ENCODE data around the gene SULT4A1. TPM values are rescaled to one million over a fixed set of nuclear protein-coding genes. Genes with fewer than 3 reads are reported as not detected.
A peak's percentile ranks its signal among the peaks of the same experiment; 100 is the strongest.

SULT4A1 gene, protein sequence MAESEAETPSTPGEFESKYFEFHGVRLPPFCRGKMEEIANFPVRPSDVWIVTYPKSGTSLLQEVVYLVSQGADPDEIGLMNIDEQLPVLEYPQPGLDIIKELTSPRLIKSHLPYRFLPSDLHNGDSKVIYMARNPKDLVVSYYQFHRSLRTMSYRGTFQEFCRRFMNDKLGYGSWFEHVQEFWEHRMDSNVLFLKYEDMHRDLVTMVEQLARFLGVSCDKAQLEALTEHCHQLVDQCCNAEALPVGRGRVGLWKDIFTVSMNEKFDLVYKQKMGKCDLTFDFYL
- total RNA-seq = not detected

GRCh38 chr22:43862074-43862881 lies at the start of gene SULT4A1:
Gene SULT4A1, minus strand, starts transcription at chr22:43862513. Its CDS starts 131 bp downstream, at chr22:43862382.
- TF ChIP-seq POLR2A (IDR thresholded peaks at IDR 0.05) = no peak
- TF ChIP-seq, protein P1, sequence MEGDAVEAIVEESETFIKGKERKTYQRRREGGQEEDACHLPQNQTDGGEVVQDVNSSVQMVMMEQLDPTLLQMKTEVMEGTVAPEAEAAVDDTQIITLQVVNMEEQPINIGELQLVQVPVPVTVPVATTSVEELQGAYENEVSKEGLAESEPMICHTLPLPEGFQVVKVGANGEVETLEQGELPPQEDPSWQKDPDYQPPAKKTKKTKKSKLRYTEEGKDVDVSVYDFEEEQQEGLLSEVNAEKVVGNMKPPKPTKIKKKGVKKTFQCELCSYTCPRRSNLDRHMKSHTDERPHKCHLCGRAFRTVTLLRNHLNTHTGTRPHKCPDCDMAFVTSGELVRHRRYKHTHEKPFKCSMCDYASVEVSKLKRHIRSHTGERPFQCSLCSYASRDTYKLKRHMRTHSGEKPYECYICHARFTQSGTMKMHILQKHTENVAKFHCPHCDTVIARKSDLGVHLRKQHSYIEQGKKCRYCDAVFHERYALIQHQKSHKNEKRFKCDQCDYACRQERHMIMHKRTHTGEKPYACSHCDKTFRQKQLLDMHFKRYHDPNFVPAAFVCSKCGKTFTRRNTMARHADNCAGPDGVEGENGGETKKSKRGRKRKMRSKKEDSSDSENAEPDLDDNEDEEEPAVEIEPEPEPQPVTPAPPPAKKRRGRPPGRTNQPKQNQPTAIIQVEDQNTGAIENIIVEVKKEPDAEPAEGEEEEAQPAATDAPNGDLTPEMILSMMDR (IDR thresholded peaks at IDR 0.05) = no peak
- DNase-seq = no peak
- intact Hi-C loops (cut with DNase I) = no loop called here
- H3K27me3 ChIP-seq = peaks cover 0 to 96% (median 4%) of the 10 kb centered on the region in 4 donors
- peaks cover 0 to 10% (median 7%) of the 10 kb centered on the region in 3 donors for H3K4me1 ChIP-seq
- H3K36me3 ChIP-seq = no peaks in the 10 kb centered on the region
- no peaks in the 10 kb centered on the region for H3K9me3 ChIP-seq
- WGBS, 2 donors = 3 to 8% methylated on average over 6 to 13 of the region's 121 CpGs
- H3K27ac ChIP-seq = no peak within 1 kb of the TSS
- peak within 1 kb of the TSS in 2 of 4 donors; percentile 29 to 49 for H3K4me3 ChIP-seq

GRCh38 chr22:43911351-43911750 lies 49.0 kb upstream of the SULT4A1 start:
- WGBS, 2 donors = 22 to 26% methylated on average over 4 of the region's 4 CpGs
- intact Hi-C loops (cut with DNase I) = no loop called here
- H3K36me3 ChIP-seq = no peaks in the 10 kb centered on the region
- no peak for TF ChIP-seq POLR2A (IDR thresholded peaks at IDR 0.05)
- TF ChIP-seq, protein P1 (IDR thresholded peaks at IDR 0.05) = no peak
- no peak overlapping the region for H3K27ac ChIP-seq
- no peaks in the 10 kb centered on the region for H3K9me3 ChIP-seq
- DNase-seq = no peak
- H3K4me3 ChIP-seq = no peak overlapping the region
- H3K27me3 ChIP-seq = peaks cover 0 to 85% (median 0%) of the 10 kb centered on the region in 4 donors
- no peaks in the 10 kb centered on the region for H3K4me1 ChIP-seq

- Histone ChIP-seq H3K4me3 (no peak overlapping the region), H3K36me3 (no peaks in the 10 kb centered on the region), H3K27ac (no peak overlapping the region), H3K9me3 (no peaks in the 10 kb centered on the region), H3K4me1 (no peaks in the 10 kb centered on the region), H3K27me3 (peaks cover 0 to 84% (median 0%) of the 10 kb centered on the region in 4 donors)
- no peak for TF ChIP-seq POLR2A (IDR thresholded peaks at IDR 0.05)
- TF ChIP-seq, protein P1 (IDR thresholded peaks at IDR 0.05) = no peak
- 39 to 48% methylated on average over 4 to 6 of the region's 6 CpGs for WGBS, 2 donors
- intact Hi-C loops (cut with DNase I) = no loop called here
- no peak for DNase-seq
Observed at GRCh38 chr22:43910178-43910695, 47.9 kb upstream of the SULT4A1 start.

GRCh38 chr22:43909708-43910107 lies 47.4 kb upstream of the SULT4A1 start:
- intact Hi-C loops (cut with DNase I) = no loop called here
- Histone ChIP-seq H3K27me3 (peaks cover 0 to 84% (median 0%) of the 10 kb centered on the region in 4 donors), H3K4me1 (no peaks in the 10 kb centered on the region), H3K4me3 (no peak overlapping the region), H3K27ac (no peak overlapping the region), H3K9me3 (no peaks in the 10 kb centered on the region), H3K36me3 (no peaks in the 10 kb centered on the region)
- DNase-seq = no peak
- no peak for TF ChIP-seq POLR2A (IDR thresholded peaks at IDR 0.05)
- TF ChIP-seq, protein P1 (IDR thresholded peaks at IDR 0.05) = no peak
- WGBS, 2 donors = 58 to 64% methylated on average over 1 of the region's 1 CpG

DNA sequence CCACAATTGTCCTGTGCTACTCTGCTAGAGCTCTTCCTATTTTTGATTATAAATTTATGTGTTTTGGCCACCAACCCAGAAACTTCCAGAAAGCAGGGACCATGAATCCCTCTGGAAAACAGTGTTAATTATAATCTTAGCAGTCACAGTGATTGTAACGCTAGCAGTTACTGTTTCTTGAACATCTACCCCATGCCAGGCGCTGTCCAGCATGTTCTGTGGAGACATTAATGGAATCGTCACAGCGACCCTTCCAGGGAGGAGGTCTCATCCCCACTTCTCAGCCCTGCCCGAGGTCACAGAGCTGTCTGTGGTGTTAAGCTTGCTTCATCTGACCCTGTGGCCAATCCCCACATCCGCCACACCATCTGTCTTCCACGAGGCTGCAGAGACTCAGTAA lies 43.4 kb upstream of the SULT4A1 start:
- Histone ChIP-seq H3K36me3 (no peaks in the 10 kb centered on the region), H3K4me3 (no peak overlapping the region), H3K27ac (no peak overlapping the region), H3K27me3 (peaks cover 0 to 79% (median 0%) of the 10 kb centered on the region in 4 donors), H3K9me3 (no peaks in the 10 kb centered on the region), H3K4me1 (no peaks in the 10 kb centered on the region)
- 42 to 47% methylated on average over 6 to 7 of the region's 7 CpGs for WGBS, 2 donors
- intact Hi-C loops (cut with DNase I) = no loop called here
- TF ChIP-seq, protein P1 (IDR thresholded peaks at IDR 0.05) = no peak
- TF ChIP-seq POLR2A (IDR thresholded peaks at IDR 0.05) = no peak
- no peak for DNase-seq

All from esophagus squamous epithelium (tissue), 5 donors.